DOHH2 (cell line): Measurements from ENCODE around the gene CPS1.

Experiments
- EZH2phosphoT487 ChIP-seq: fragments of 200-600 bp; sonication (generic); IDR thresholded peaks from 2 replicates; pipeline ENCODE4 v1.6.1; 2017; ENCODE audit warnings: borderline replicate concordance, mild to moderate bottlenecking, antibody characterized with exemption, low read length, moderate library complexity, mixed read lengths
- TF ChIP-seq, protein P1 (sequence below): fragments of 200-600 bp; sonication (generic); IDR thresholded peaks from one replicate; pipeline ENCODE4 v1.5.1; 2014; ENCODE audit warnings: antibody characterized with exemption, mild to moderate bottlenecking, low read depth, low read length; ENCODE audit not compliant: poor library complexity, severe bottlenecking

DNA sequence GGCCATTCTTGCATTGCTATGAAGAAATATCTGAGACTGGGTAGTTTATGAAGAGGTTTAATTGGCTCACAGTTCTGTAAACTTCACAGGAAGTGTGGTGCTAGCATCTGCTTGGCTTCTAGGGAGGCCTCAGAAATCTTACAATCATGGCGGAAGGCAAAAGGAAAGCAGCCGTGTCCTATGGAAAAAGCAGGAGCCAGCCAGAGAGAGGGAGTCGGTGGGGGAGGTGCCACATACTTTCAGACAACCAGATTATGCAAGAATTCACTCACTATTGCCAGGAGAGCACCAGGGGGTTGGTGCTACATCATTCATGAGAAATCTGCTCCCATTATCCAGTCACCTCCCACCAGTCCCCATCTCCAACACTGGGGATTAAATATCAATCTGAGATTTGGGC lies 64.1 kb downstream of the CPS1 start:
- TF ChIP-seq, protein P1, sequence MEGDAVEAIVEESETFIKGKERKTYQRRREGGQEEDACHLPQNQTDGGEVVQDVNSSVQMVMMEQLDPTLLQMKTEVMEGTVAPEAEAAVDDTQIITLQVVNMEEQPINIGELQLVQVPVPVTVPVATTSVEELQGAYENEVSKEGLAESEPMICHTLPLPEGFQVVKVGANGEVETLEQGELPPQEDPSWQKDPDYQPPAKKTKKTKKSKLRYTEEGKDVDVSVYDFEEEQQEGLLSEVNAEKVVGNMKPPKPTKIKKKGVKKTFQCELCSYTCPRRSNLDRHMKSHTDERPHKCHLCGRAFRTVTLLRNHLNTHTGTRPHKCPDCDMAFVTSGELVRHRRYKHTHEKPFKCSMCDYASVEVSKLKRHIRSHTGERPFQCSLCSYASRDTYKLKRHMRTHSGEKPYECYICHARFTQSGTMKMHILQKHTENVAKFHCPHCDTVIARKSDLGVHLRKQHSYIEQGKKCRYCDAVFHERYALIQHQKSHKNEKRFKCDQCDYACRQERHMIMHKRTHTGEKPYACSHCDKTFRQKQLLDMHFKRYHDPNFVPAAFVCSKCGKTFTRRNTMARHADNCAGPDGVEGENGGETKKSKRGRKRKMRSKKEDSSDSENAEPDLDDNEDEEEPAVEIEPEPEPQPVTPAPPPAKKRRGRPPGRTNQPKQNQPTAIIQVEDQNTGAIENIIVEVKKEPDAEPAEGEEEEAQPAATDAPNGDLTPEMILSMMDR, result no peak
- TF ChIP-seq EZH2phosphoT487, result no peak
